Coronary artery (tissue), 2 donors: ENCODE data around the gene HMGB2.

ENCODE experiments used
- DNase-seq: peaks from one replicate; pipeline ENCODE4 v3.0.0-alpha.2; 2017; ENCODE audit warnings: low spot score
- H3K27ac ChIP-seq, 2 donors: fragments of 200-600 bp; sonication (generic); one replicate each; pipeline ENCODE4 v1.5.1; 2016 to 2019
- H3K4me3 ChIP-seq: fragments of 200-600 bp; sonication (generic); 2 replicates; pipeline ENCODE4 v1.5.1; 2016; ENCODE audit warnings: mild to moderate bottlenecking, moderate library complexity
- CTCF ChIP-seq: fragments of 200-600 bp; sonication (generic); IDR thresholded peaks from one replicate; pipeline ENCODE4 v1.5.1; 2019; ENCODE audit warnings: antibody characterized with exemption

The HMGB2 gene

DNA sequence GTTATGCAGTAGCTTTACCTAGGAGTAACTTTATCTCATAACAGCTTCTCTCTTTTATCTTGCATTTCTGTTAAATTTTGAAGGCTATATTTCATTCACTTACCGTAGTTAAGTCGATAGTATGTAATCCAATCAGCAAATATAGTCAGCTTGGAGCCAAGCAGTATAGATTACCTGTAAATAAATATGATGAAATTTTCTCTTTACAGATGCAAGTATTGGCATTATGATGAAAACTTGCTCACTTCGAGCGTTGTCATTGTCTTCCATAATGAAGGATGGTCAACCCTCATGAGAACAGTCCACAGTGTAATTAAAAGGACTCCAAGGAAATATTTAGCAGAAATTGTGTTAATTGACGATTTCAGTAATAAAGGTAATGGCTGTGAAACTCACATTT lies 42.3 kb downstream of the HMGB2 start:
- TF ChIP-seq CTCF, result no peak
- DNase-seq, result no peak
- Histone ChIP-seq H3K27ac (no peak overlapping the region), H3K4me3 (no peak overlapping the region)

DNA sequence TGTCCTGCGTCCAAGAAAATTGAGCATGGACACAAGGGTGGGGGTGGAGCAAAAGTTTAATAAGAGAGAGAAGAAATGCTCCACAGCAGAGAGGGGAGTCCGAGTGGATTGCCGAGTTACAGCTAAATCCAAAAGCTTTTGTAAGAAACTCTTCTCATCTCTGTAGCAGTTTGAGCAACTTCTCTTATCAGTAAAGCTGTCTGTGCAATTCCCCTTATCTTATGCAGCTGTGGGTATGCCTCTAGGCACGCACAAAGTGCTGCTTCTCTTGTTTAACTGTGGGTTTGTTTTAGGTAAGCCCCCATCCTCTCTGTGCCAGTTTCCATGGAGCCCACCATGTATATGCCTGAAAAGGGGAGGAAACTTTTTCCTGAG lies 44.8 kb downstream of the HMGB2 start:
- Histone ChIP-seq H3K27ac (no peak overlapping the region), H3K4me3 (peak overlapping the region; percentile 25)
- TF ChIP-seq CTCF, result no peak
- DNase-seq, result no peak

DNA sequence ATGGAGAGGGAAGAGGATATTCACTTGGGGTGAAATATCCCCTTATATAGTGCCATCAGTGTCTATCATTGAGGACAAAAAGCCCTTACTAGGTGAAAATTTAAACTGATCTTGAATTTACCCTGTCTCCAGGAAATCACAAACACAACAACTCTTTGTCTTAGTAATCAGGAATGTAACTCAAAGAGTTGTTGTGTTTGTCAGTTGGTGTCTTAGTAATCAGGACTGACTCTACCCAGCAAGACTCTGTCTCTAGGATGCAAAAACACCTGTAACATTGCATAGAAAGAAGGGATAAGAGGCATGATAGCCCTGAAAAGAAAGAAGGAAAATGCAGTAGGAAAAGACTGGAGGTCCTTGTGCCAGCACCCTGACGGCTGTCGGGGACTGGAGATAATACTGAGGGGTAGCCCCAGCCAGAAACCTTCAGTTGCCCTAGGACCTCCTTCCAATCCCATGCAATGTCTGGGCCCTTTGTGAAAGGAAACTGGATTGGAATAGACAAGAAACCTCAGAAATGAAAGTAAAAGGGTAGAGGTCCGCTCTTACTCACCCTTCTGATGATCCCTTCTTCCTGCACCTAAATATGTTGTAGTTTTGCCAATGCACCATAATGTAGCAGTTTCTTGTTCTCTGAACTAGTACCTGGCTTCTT lies 45.3 kb downstream of the HMGB2 start:
- H3K4me3 ChIP-seq, result peak overlapping the region; percentile 25
- TF ChIP-seq CTCF, result no peak
- DNase-seq, result no peak
- H3K27ac ChIP-seq, result no peak overlapping the region

GRCh38 chr4:173288296-173288695 lies 45.9 kb downstream of the HMGB2 start:
- DNase-seq, result no peak
- no peak for TF ChIP-seq CTCF
- H3K27ac ChIP-seq, result no peak overlapping the region
- no peak overlapping the region for H3K4me3 ChIP-seq

- Histone ChIP-seq H3K27ac (no peak overlapping the region), H3K4me3 (no peak overlapping the region)
- no peak for TF ChIP-seq CTCF
- DNase-seq, result no peak
Measured at GRCh38 chr4:173287486-173287885, 46.7 kb downstream of the HMGB2 start.

DNA sequence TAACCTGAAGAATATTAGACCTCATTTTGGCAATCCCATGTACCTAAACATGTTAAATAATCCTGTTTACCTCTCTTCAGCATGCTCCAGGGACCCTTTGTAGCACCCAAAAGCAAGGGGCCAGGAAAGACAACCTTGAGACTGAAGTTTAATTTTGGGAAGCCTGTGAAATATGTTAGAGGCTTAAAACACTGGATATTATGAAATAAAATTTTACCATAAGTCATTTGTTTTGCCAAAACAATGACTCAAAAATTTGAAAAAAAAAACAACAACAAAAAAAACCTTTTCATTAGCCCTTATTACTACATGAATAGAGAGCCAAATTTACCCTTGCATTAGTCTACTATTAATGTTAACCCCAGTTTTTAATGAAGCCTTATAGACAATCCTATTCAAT lies 49.7 kb downstream of the HMGB2 start:
- TF ChIP-seq CTCF, result no peak
- Histone ChIP-seq H3K27ac (no peak overlapping the region), H3K4me3 (no peak overlapping the region)
- DNase-seq, result no peak

GRCh38 chr4:173282626-173283025 lies 51.5 kb downstream of the HMGB2 start:
- TF ChIP-seq CTCF, result no peak
- DNase-seq, result no peak
- Histone ChIP-seq H3K4me3 (no peak overlapping the region), H3K27ac (no peak overlapping the region)
